ENCODE measurements around the gene TNKS1BP1. TPM values are rescaled to one million over a fixed set of nuclear protein-coding genes. Genes with fewer than 3 reads are reported as not detected.

Gene TNKS1BP1
- total RNA-seq, 1 experiment from 2014 or later, result 94.6 TPM

- in situ Hi-C loops (cut with HindIII; ENCODE audit: low pct_unique_long_range_greater_than_20kb, low sequenced_read_pairs) (no loop called here), intact Hi-C loops (cut with micrococcal nuclease; ENCODE audit: unreplicated experiment) (no loop called here)
- Histone ChIP-seq H3K4me1 (ENCODE audit: control insufficient read depth, insufficient read depth, low read length) (peaks cover 39% of the 10 kb centered on the region), H3K27me3 (ENCODE audit: control insufficient read depth, insufficient read depth, low read length) (no peaks in the 10 kb centered on the region), H3K9me3 (ENCODE audit: control insufficient read depth, insufficient read depth, low read depth, low read length) (no peaks in the 10 kb centered on the region), H3K36me3 (ENCODE audit: control insufficient read depth, insufficient read depth, low read length) (peaks cover 8% of the 10 kb centered on the region; the same call in 1 of the 2 replicates), H3K27ac (ENCODE audit: low read length) (peak overlapping the region; percentile 86), H3K4me3 (ENCODE audit: low read depth in 2 of 2, low read length in 2 of 2) (peak overlapping the region; percentile 71 to 77)
- ATAC-seq (no peak), DNase-seq (ENCODE audit: low read depth, low spot score) (no peak)
- no peak for TF ChIP-seq REST (IDR thresholded peaks at IDR 0.05; ENCODE audit: insufficient read depth in 1 of 2, low read depth in 2 of 2, low read length in 1 of 2)
- TF ChIP-seq, protein P1, sequence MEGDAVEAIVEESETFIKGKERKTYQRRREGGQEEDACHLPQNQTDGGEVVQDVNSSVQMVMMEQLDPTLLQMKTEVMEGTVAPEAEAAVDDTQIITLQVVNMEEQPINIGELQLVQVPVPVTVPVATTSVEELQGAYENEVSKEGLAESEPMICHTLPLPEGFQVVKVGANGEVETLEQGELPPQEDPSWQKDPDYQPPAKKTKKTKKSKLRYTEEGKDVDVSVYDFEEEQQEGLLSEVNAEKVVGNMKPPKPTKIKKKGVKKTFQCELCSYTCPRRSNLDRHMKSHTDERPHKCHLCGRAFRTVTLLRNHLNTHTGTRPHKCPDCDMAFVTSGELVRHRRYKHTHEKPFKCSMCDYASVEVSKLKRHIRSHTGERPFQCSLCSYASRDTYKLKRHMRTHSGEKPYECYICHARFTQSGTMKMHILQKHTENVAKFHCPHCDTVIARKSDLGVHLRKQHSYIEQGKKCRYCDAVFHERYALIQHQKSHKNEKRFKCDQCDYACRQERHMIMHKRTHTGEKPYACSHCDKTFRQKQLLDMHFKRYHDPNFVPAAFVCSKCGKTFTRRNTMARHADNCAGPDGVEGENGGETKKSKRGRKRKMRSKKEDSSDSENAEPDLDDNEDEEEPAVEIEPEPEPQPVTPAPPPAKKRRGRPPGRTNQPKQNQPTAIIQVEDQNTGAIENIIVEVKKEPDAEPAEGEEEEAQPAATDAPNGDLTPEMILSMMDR (IDR thresholded peaks at IDR 0.05), result no peak
- no peak for TF ChIP-seq POLR2AphosphoS5 (IDR thresholded peaks at IDR 0.05; ENCODE audit: low read depth, low read length)
- no peak for TF ChIP-seq SIN3A (IDR thresholded peaks at IDR 0.05; ENCODE audit: borderline replicate concordance, insufficient read depth, low read depth, low read length)
- no peak for TF ChIP-seq TCF7L2 (IDR thresholded peaks at IDR 0.05; ENCODE audit: low read depth, low read length)
- CTCF ChIA-PET, result no interaction called here
- BruUV-seq (replicated peaks), result no TSS peak
- POLR2A ChIA-PET, result no interaction called here
These were observed 1.4 kb downstream of the TNKS1BP1 start for GRCh38 chr11:57323167-57323854.

GRCh38 chr11:57322256-57323166, 2.2 kb downstream of the TNKS1BP1 start:
- peaks cover 39% of the 10 kb centered on the region for H3K4me1 ChIP-seq (ENCODE audit: control insufficient read depth, insufficient read depth, low read length)
- POLR2A ChIA-PET, result interaction anchor here (0.6 to 0.7 kb wide), 2 partner anchors 13 to 455 kb away, joined by 3 to 17 read pairs; partner anchors contain the start of gene SSRP1
- intact Hi-C loops (cut with micrococcal nuclease; ENCODE audit: unreplicated experiment), result no loop called here

More at GRCh38 chr11:57322256-57323166, 2.2 kb downstream of the TNKS1BP1 start:
- Histone ChIP-seq H3K4me3 (ENCODE audit: low read depth in 2 of 2, low read length in 2 of 2) (peak overlapping the region; percentile 71 to 77), H3K27ac (ENCODE audit: low read length) (peak overlapping the region; percentile 86), H3K27me3 (ENCODE audit: control insufficient read depth, insufficient read depth, low read length) (no peaks in the 10 kb centered on the region), H3K9me3 (ENCODE audit: control insufficient read depth, insufficient read depth, low read depth, low read length) (no peaks in the 10 kb centered on the region), H3K36me3 (ENCODE audit: control insufficient read depth, insufficient read depth, low read length) (peaks cover 7% of the 10 kb centered on the region; the same call in 1 of the 2 replicates)
- CTCF ChIA-PET, result interaction anchor here (0.6 kb wide), 1 partner anchor 11 kb away, joined by 5 read pairs; no protein-coding TSS in a partner anchor
- TF ChIP-seq REST (IDR thresholded peaks at IDR 0.05; ENCODE audit: insufficient read depth in 1 of 2, low read depth in 2 of 2, low read length in 1 of 2) (no peak), POLR2AphosphoS5 (IDR thresholded peaks at IDR 0.05; ENCODE audit: low read depth, low read length) (no peak), SIN3A (IDR thresholded peaks at IDR 0.05; ENCODE audit: borderline replicate concordance, insufficient read depth, low read depth, low read length) (no peak), TCF7L2 (IDR thresholded peaks at IDR 0.05; ENCODE audit: low read depth, low read length) (no peak)
- TF ChIP-seq, protein P1 (IDR thresholded peaks at IDR 0.05), result no peak
- in situ Hi-C loops (cut with HindIII; ENCODE audit: low pct_unique_long_range_greater_than_20kb, low sequenced_read_pairs), result no loop called here
- peak; percentile 63 for ATAC-seq
- DNase-seq (ENCODE audit: low read depth, low spot score), result no peak
- TSS peak; percentile 26 for BruUV-seq (replicated peaks)
